ENCODE data around the gene PLIN1.

DNA sequence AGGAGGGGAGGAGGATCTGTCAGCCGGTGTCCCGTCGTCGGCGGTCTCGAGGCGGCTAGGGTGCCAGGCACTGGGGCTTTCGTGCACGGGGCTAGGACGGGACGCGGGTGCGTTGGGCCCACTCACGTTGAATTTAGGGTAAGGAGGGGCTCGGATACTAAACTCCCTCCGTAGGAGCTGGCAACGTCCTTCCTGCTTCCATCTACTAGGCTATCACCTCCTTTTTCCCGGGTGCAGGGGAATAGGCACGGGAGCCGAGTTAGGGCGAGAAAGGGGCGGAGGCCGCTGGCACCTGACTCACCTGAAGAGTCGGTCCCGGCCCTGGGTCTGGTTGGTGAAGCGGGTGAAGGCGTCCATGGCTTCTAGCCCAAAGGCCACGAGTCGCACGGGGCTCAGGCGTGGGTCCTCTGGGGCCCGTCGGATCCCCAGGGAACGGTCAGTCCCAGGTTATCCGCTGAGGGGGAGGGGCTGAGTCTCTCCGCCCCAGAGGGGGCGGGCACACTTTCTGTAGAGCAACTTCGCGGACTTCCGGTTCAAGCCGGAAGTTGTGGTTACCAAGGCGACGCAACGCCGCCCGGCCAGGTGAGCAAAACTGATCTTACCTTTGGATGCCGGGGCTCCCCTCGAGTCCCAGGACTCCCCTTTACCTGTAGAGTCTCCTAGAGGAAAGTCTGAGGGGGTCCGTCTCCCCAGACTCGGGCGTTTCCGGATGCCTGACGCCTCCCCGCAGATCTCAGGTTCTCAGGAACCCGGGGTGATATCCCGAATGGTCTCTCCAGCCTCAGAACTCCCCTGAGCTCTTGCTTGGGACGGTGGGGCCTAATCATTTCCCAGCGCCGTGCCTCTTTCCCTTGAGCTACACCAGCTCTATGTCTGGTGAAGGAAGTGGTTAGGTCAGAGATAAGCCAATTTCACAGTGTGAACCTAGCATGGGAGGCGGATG lies 11.4 kb upstream of the PLIN1 start, which contains the start of the genes PEX11A and WDR93:
- TF ChIP-seq, protein P1, sequence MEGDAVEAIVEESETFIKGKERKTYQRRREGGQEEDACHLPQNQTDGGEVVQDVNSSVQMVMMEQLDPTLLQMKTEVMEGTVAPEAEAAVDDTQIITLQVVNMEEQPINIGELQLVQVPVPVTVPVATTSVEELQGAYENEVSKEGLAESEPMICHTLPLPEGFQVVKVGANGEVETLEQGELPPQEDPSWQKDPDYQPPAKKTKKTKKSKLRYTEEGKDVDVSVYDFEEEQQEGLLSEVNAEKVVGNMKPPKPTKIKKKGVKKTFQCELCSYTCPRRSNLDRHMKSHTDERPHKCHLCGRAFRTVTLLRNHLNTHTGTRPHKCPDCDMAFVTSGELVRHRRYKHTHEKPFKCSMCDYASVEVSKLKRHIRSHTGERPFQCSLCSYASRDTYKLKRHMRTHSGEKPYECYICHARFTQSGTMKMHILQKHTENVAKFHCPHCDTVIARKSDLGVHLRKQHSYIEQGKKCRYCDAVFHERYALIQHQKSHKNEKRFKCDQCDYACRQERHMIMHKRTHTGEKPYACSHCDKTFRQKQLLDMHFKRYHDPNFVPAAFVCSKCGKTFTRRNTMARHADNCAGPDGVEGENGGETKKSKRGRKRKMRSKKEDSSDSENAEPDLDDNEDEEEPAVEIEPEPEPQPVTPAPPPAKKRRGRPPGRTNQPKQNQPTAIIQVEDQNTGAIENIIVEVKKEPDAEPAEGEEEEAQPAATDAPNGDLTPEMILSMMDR (IDR thresholded peaks at IDR 0.05): no peak
- TF ChIP-seq POLR2A (IDR thresholded peaks at IDR 0.05) (peak in 1 of 2 donors; percentile 64), POLR2AphosphoS5 (IDR thresholded peaks at IDR 0.05) (peak in 3 of 4 donors; percentile 37 to 77 (median 67)), EP300 (IDR thresholded peaks at IDR 0.05) (no peak)

All from sigmoid colon (tissue), 4 donors.